ENCODE results near the gene ABCA1. TPM values are rescaled to one million over a fixed set of nuclear protein-coding genes. Genes with fewer than 3 reads are reported as not detected.

Gene ABCA1
- total RNA-seq, 1 donor from 2014 or later, result 30.7 TPM

DNA sequence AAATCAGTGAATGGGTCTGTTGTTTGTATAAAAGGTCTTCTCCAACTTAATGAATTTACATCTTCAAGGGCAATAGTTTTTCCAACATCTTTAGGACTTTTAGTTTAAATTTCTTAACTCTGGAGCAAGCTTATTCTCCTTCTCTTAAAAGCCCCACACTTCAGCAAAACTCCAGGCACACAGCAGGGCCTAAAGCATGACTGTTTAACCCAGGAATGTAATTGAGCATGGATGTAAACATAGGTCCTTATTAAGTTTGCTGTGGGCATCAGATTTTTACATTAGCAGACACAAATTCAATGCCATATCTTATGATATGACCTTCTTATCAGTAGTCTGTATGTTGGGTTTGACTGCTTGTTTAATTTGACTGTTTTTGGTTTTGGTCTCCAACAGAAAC, 78.9 kb downstream of the ABCA1 start:
- Histone ChIP-seq H3K36me3 (peaks cover 0 to 14% of the 10 kb centered on the region in 2 donors), H3K9me3 (no peaks in the 10 kb centered on the region), H3K4me3 (no peak overlapping the region), H3K27me3 (no peaks in the 10 kb centered on the region), H3K27ac (no peak overlapping the region), H3K4me1 (peaks cover 37% of the 10 kb centered on the region)
- no peak for TF ChIP-seq CTCF (IDR thresholded peaks at IDR 0.05)
- DNase-seq (ENCODE audit: extremely low spot score in 2 of 2), result no peak
- intact Hi-C loops (cut with DNase I), result no loop called here

DNA sequence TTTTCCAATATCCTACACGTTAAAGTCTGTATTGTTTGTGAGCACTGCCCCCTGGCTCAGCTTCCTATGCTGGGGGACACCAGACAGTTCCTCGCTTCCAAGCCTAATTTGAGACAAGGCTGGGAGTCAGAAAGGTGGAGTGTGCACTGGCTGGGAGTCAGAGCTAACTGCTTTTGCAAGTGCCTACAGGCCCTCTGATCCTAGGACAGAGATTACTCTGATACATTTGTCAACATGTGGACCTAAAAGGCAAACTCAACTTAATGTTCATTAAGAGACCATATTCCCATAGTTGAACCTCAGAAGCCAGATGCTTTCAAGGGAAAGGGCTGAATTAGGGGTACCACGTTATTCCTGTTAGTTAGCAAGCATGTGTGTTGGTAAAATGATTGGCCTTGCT, 83.2 kb downstream of the ABCA1 start:
- Histone ChIP-seq H3K36me3 (peaks cover 0 to 32% of the 10 kb centered on the region in 2 donors), H3K27me3 (no peaks in the 10 kb centered on the region), H3K4me1 (peaks cover 13% of the 10 kb centered on the region), H3K9me3 (no peaks in the 10 kb centered on the region), H3K27ac (no peak overlapping the region), H3K4me3 (no peak overlapping the region)
- DNase-seq (ENCODE audit: extremely low spot score in 2 of 2), result no peak
- TF ChIP-seq POLR2AphosphoS5 (IDR thresholded peaks at IDR 0.05; ENCODE audit: insufficient read depth in 1 of 2, low read depth in 1 of 2), result no peak
- TF ChIP-seq CTCF (IDR thresholded peaks at IDR 0.05), result no peak
- TF ChIP-seq POLR2A (IDR thresholded peaks at IDR 0.05), result no peak
- intact Hi-C loops (cut with DNase I), result no loop called here

GRCh38 chr9:104843644-104844240, 84.2 kb downstream of the ABCA1 start:
- peaks cover 0 to 34% of the 10 kb centered on the region in 2 donors for H3K36me3 ChIP-seq
- H3K9me3 ChIP-seq, result no peaks in the 10 kb centered on the region

GRCh38 chr9:104842698-104843097, 85.3 kb downstream of the ABCA1 start:
- no peak for TF ChIP-seq POLR2AphosphoS5 (IDR thresholded peaks at IDR 0.05; ENCODE audit: insufficient read depth in 1 of 2, low read depth in 1 of 2)
- TF ChIP-seq POLR2A (IDR thresholded peaks at IDR 0.05), result no peak
- TF ChIP-seq CTCF (IDR thresholded peaks at IDR 0.05), result no peak
- Histone ChIP-seq H3K27me3 (no peaks in the 10 kb centered on the region), H3K9me3 (no peaks in the 10 kb centered on the region), H3K27ac (no peak overlapping the region), H3K36me3 (peaks cover 0 to 37% of the 10 kb centered on the region in 2 donors), H3K4me1 (peaks cover 13% of the 10 kb centered on the region), H3K4me3 (no peak overlapping the region)
- intact Hi-C loops (cut with DNase I), result no loop called here
- no peak for DNase-seq (ENCODE audit: extremely low spot score in 2 of 2)

More at GRCh38 chr9:104843644-104844240, 84.2 kb downstream of the ABCA1 start:
- Histone ChIP-seq H3K4me1 (peaks cover 13% of the 10 kb centered on the region), H3K4me3 (no peak overlapping the region), H3K27me3 (no peaks in the 10 kb centered on the region), H3K27ac (no peak overlapping the region)
- intact Hi-C loops (cut with DNase I), result no loop called here
- no peak for TF ChIP-seq POLR2AphosphoS5 (IDR thresholded peaks at IDR 0.05; ENCODE audit: insufficient read depth in 1 of 2, low read depth in 1 of 2)
- TF ChIP-seq CTCF (IDR thresholded peaks at IDR 0.05), result no peak
- no peak for TF ChIP-seq POLR2A (IDR thresholded peaks at IDR 0.05)
- DNase-seq (ENCODE audit: extremely low spot score in 2 of 2), result no peak

GRCh38 chr9:104841601-104842141, 86.3 kb downstream of the ABCA1 start:
- H3K36me3 ChIP-seq, result peaks cover 0 to 47% of the 10 kb centered on the region in 2 donors

More at GRCh38 chr9:104841601-104842141, 86.3 kb downstream of the ABCA1 start:
- Histone ChIP-seq H3K4me1 (peaks cover 13% of the 10 kb centered on the region), H3K27ac (no peak overlapping the region), H3K9me3 (no peaks in the 10 kb centered on the region), H3K4me3 (no peak overlapping the region), H3K27me3 (no peaks in the 10 kb centered on the region)
- intact Hi-C loops (cut with DNase I), result no loop called here
- no peak for DNase-seq (ENCODE audit: extremely low spot score in 2 of 2)
- TF ChIP-seq POLR2A (IDR thresholded peaks at IDR 0.05), result no peak
- TF ChIP-seq POLR2AphosphoS5 (IDR thresholded peaks at IDR 0.05; ENCODE audit: insufficient read depth in 1 of 2, low read depth in 1 of 2), result no peak
- no peak for TF ChIP-seq CTCF (IDR thresholded peaks at IDR 0.05)

All from vagina (tissue), 2 donors.